Measurements from ENCODE around the gene TMEM219. TPM values are rescaled to one million over a fixed set of nuclear protein-coding genes. Genes with fewer than 3 reads are reported as not detected.

TMEM219 gene
- total RNA-seq, 2 donors from 2014 or later: 67.5 to 71.9 TPM

- no peaks in the 10 kb centered on the region for H3K9me3 ChIP-seq
- H3K27ac ChIP-seq: peak overlapping the region in 1 of 4 donors; percentile 89
- ATAC-seq: no peak
- intact Hi-C loops (cut with DNase I): no loop called here
- H3K27me3 ChIP-seq: no peaks in the 10 kb centered on the region
- DNase-seq: no peak
- H3K4me1 ChIP-seq: peaks cover 26% of the 10 kb centered on the region
- 22 to 26% methylated on average over 9 of the region's 9 CpGs for WGBS, 2 donors
- TF ChIP-seq CTCF (IDR thresholded peaks at IDR 0.05) (no peak), POLR2A (IDR thresholded peaks at IDR 0.05) (no peak)
- H3K4me3 ChIP-seq: peak overlapping the region; percentile 76 to 79
- H3K36me3 ChIP-seq (replicated peaks in 1 of 2; ENCODE audit: insufficient read depth in 1 of 2, low read depth in 2 of 2): peaks cover 0 to 2% of the 10 kb centered on the region in 2 donors
Measured at GRCh38 chr16:29996766-29997250, 34.9 kb downstream of the TMEM219 start.

- no peak for DNase-seq
- 87 to 88% methylated on average over 6 of the region's 6 CpGs for WGBS, 2 donors
- no peak for ATAC-seq
- peaks cover 19% of the 10 kb centered on the region for H3K4me1 ChIP-seq
- H3K36me3 ChIP-seq (replicated peaks in 1 of 2; ENCODE audit: insufficient read depth in 1 of 2, low read depth in 2 of 2): peaks cover 0 to 2% of the 10 kb centered on the region in 2 donors
- no peaks in the 10 kb centered on the region for H3K27me3 ChIP-seq
- no peak overlapping the region for H3K27ac ChIP-seq
- H3K4me3 ChIP-seq: no peak overlapping the region
- intact Hi-C loops (cut with DNase I): loop anchor here (10.0 kb wide), 2 partner anchors 95 to 295 kb away; partner anchors contain the start of gene ASPHD1
- no peaks in the 10 kb centered on the region for H3K9me3 ChIP-seq
- TF ChIP-seq POLR2A (IDR thresholded peaks at IDR 0.05) (no peak), CTCF (IDR thresholded peaks at IDR 0.05) (no peak)
Measured at GRCh38 chr16:29999605-30000004, 37.7 kb downstream of the TMEM219 start.

GRCh38 chr16:30000735-30001631 is 39.1 kb downstream of the TMEM219 start:
- no peaks in the 10 kb centered on the region for H3K9me3 ChIP-seq
- DNase-seq (no peak), ATAC-seq (no peak)
- H3K4me3 ChIP-seq: no peak overlapping the region
- peaks cover 0 to 2% of the 10 kb centered on the region in 2 donors for H3K36me3 ChIP-seq (replicated peaks in 1 of 2; ENCODE audit: insufficient read depth in 1 of 2, low read depth in 2 of 2)
- TF ChIP-seq CTCF (IDR thresholded peaks at IDR 0.05) (no peak), POLR2A (IDR thresholded peaks at IDR 0.05) (no peak)
- intact Hi-C loops (cut with DNase I): loop anchor here (10.0 kb wide), 2 partner anchors 96 to 296 kb away; partner anchors contain the start of gene ASPHD1
- H3K27ac ChIP-seq: no peak overlapping the region
- no peaks in the 10 kb centered on the region for H3K27me3 ChIP-seq
- WGBS, 2 donors: 83 to 89% methylated on average over 26 to 33 of the region's 33 CpGs
- H3K4me1 ChIP-seq: peaks cover 20% of the 10 kb centered on the region

- 85 to 89% methylated on average over 16 to 19 of the region's 19 CpGs for WGBS, 2 donors
- Histone ChIP-seq H3K9me3 (no peaks in the 10 kb centered on the region), H3K4me1 (peaks cover 10% of the 10 kb centered on the region), H3K4me3 (no peak overlapping the region), H3K27me3 (no peaks in the 10 kb centered on the region), H3K36me3 (replicated peaks in 1 of 2; ENCODE audit: insufficient read depth in 1 of 2, low read depth in 2 of 2) (peaks cover 0 to 2% of the 10 kb centered on the region in 2 donors), H3K27ac (no peak overlapping the region)
- intact Hi-C loops (cut with DNase I): loop anchor here (10.0 kb wide), 2 partner anchors 98 to 298 kb away; partner anchors contain the start of gene ASPHD1
- TF ChIP-seq POLR2A (IDR thresholded peaks at IDR 0.05) (no peak), CTCF (IDR thresholded peaks at IDR 0.05) (no peak)
- ATAC-seq (no peak), DNase-seq (no peak)
Measured at GRCh38 chr16:30002614-30003346, 40.9 kb downstream of the TMEM219 start.
